Common myeloid progenitor, CD34-positive (primary cell): ENCODE results near the gene TMPRSS13.

Source experiments
- CTCF ChIA-PET: fragments of 350-600 bp; sonication (Branson Sonifier 250); formaldehyde crosslinking; loops from one replicate; lab custom pipeline; 2021; ENCODE audit warnings: antibody characterized with exemption; lab: Charles Lee
- POLR2A ChIA-PET: fragments of 350-600 bp; sonication (Branson Sonifier 250); formaldehyde crosslinking; loops from one replicate; lab custom pipeline; 2021; ENCODE audit warnings: antibody characterized with exemption; lab: Charles Lee
- DNase-seq, 3 donors: peaks; one replicate each; pipeline versions ENCODE4 v3.0.0 to v3.0.0-alpha.2; 2013
- H3K27ac ChIP-seq, 2 experiments: 1 replicate in 1 of 2; 2 replicates in 1 of 2; pipeline ENCODE4 v1.7.0; 2013; ENCODE audit warnings: inconsistent platforms in 2 of 2, low read length in 2 of 2, mild to moderate bottlenecking in 2 of 2, low read depth in 1 of 2, moderate library complexity in 1 of 2; ENCODE audit not compliant: severe bottlenecking in 2 of 2, insufficient read depth in 1 of 2, poor library complexity in 1 of 2
- H3K27me3 ChIP-seq, 5 experiments: replicated peaks in 2 of 5; 1 replicate in 3 of 5; 2 replicates in 2 of 5; pipeline versions ENCODE4 v1.6.1 to v1.7.0; 2013; ENCODE audit warnings: low read length in 4 of 5, mild to moderate bottlenecking in 2 of 5, moderate library complexity in 2 of 5, inconsistent platforms in 1 of 5; ENCODE audit not compliant: insufficient read depth in 5 of 5, control insufficient read depth in 4 of 5
- H3K36me3 ChIP-seq, 4 experiments: 1 replicate in 2 of 4; 2 replicates in 2 of 4; pipeline versions ENCODE4 v1.6.1 to v1.7.0; 2013; ENCODE audit warnings: low read length in 3 of 4, control low read depth in 1 of 4, mild to moderate bottlenecking in 1 of 4; ENCODE audit not compliant: control insufficient read depth in 4 of 4, insufficient read depth in 4 of 4
- H3K4me1 ChIP-seq, 4 experiments: 1 replicate in 3 of 4; 2 replicates in 1 of 4; pipeline versions ENCODE4 v1.6.1 to v1.7.1; 2013; ENCODE audit warnings: low read length in 3 of 4, mild to moderate bottlenecking in 3 of 4, control low read depth in 1 of 4, inconsistent platforms in 1 of 4, moderate library complexity in 1 of 4; ENCODE audit not compliant: control insufficient read depth in 4 of 4, insufficient read depth in 4 of 4; ENCODE audit errors: control extremely low read depth in 1 of 4
- H3K4me3 ChIP-seq, 7 experiments: 1 replicate in 4 of 7; 2 replicates in 3 of 7; pipeline versions ENCODE4 v1.5.1 to v1.7.0; 2013; ENCODE audit warnings: mild to moderate bottlenecking in 7 of 7, low read length in 6 of 7, moderate library complexity in 6 of 7, inconsistent platforms in 2 of 7, low read depth in 2 of 7, control low read depth in 1 of 7; ENCODE audit not compliant: insufficient read depth in 4 of 7, control insufficient read depth in 1 of 7; ENCODE audit errors: extremely low read depth in 1 of 7
- H3K9me3 ChIP-seq, 5 experiments: 1 replicate in 4 of 5; 2 replicates in 1 of 5; pipeline versions ENCODE4 v1.6.1 to v1.7.1; 2013; ENCODE audit warnings: low read length in 4 of 5, mild to moderate bottlenecking in 2 of 5, inconsistent platforms in 1 of 5, low read depth in 1 of 5, moderate library complexity in 1 of 5; ENCODE audit not compliant: control insufficient read depth in 4 of 5, insufficient read depth in 2 of 5; ENCODE audit errors: control extremely low read depth in 1 of 5
- WGBS: methylation state at CpG from one replicate; pipeline ENCODE4 v1.1.5; 2013; ENCODE audit not compliant: insufficient coverage; 5-methylcytosine and 5-hydroxymethylcytosine counted together

The TMPRSS13 gene

DNA sequence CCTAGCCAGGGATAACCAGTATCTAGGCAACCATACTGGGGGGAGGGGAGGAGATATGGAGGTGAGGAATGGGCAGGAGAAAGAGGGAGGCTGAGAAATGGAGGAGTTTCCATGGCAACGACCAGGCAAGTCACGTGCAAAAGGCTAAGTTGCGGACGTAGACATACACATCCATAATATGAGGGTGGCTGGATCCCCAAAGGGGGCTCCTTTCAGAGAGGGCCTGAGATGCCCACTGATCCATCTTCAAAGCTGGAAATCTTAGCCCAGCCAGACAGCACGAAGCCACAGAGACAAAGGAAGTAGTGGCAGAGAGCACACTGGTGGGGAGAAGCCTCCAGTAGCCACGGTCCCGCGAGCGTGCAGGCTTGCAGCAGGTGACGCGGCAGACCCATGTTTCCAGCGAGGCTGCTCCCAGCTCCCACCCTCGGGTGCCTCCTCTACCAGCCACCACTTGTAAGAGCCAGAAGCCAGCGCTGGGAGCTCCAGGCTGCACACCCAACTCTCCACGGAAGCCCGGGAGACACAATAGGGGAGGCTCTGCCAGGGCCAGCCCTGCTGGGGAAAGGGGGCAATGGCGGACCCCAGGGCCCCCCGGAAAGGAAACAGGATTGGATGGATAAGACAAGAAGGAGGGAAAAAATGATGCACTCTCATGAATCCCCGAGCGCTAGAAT lies 53.7 kb downstream of the TMPRSS13 start:
- Histone ChIP-seq H3K4me3 (peak overlapping the region; percentile 19 to 75 (median 66)), H3K27me3 (peaks cover 0 to 41% (median 13%) of the 10 kb centered on the region in 5 experiments)
- POLR2A ChIA-PET, result no interaction called here

DNA sequence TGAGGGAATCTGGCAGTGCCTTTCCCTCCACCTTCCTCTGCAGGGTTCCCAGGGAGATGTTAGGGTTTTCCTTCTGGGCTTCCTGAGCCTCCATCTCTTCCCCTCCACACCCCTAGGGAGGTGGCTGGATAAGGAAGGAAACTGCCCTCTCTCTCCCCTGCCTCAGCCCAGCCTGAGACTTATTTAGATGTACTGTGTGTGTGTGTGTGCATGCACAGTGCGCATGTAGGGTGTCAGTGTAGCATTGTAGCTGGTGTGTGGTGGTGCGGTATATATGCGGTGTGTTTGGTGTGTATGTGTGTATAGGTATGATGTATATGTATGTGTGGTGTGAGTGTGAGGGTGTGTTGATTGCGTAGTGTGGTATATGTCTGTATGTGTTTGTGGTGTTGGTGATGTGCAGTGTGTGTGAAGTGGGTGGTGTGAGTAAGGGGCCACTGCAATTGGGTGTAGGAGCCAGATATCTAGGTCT lies 54.3 kb downstream of the TMPRSS13 start:
- DNase-seq, result peak in 2 of 3 donors; percentile 16 to 26
- H3K4me3 ChIP-seq, result peak overlapping the region in 2 of 7 experiments; percentile 66 to 75
- 88% methylated on average over 3 of the region's 4 CpGs for WGBS
- peaks cover 0 to 41% (median 13%) of the 10 kb centered on the region in 5 experiments for H3K27me3 ChIP-seq
- no peaks in the 10 kb centered on the region for H3K9me3 ChIP-seq
- no peaks in the 10 kb centered on the region for H3K36me3 ChIP-seq
- ChIA-PET CTCF (interaction anchor here (1.8 kb wide), 1 partner anchor 30 kb away, joined by 5 read pairs; no protein-coding TSS in a partner anchor), POLR2A (no interaction called here)
- H3K4me1 ChIP-seq, result peaks cover 8 to 48% (median 46%) of the 10 kb centered on the region in 4 experiments
- H3K27ac ChIP-seq, result no peak overlapping the region

More for the DNA sequence above, 53.7 kb downstream of the TMPRSS13 start:
- Histone ChIP-seq H3K4me1 (peaks cover 8 to 48% (median 44%) of the 10 kb centered on the region in 4 experiments), H3K9me3 (no peaks in the 10 kb centered on the region), H3K27ac (no peak overlapping the region), H3K36me3 (no peaks in the 10 kb centered on the region)
- CTCF ChIA-PET, result interaction anchor here (1.4 to 1.8 kb wide), 2 partner anchors 13 to 29 kb away, joined by 4 to 5 read pairs; no protein-coding TSS in a partner anchor
- peak in 2 of 3 donors; percentile 43 to 56 for DNase-seq
- 2% methylated on average over 14 of the region's 20 CpGs for WGBS

GRCh38 chr11:117874253-117874909 lies 54.8 kb downstream of the TMPRSS13 start:
- H3K4me3 ChIP-seq, result peak overlapping the region in 5 of 7 experiments; percentile 6 to 63 (median 27)
- ChIA-PET POLR2A (no interaction called here), CTCF (interaction anchor here (2.5 kb wide), 1 partner anchor 30 kb away, joined by 7 read pairs; no protein-coding TSS in a partner anchor)
- WGBS, result 21% methylated on average over 6 of the region's 16 CpGs
- H3K9me3 ChIP-seq, result no peaks in the 10 kb centered on the region
- H3K27ac ChIP-seq, result no peak overlapping the region
- DNase-seq, result peak in 2 of 3 donors; percentile 9 to 13
- H3K4me1 ChIP-seq, result peaks cover 8 to 48% (median 47%) of the 10 kb centered on the region in 4 experiments
- H3K36me3 ChIP-seq, result no peaks in the 10 kb centered on the region
- H3K27me3 ChIP-seq, result peaks cover 0 to 37% (median 11%) of the 10 kb centered on the region in 5 experiments

- no peak for DNase-seq
- WGBS, result 90% methylated on average over 6 of the region's 8 CpGs
- Histone ChIP-seq H3K36me3 (no peaks in the 10 kb centered on the region), H3K4me3 (peak overlapping the region in 1 of 7 experiments; percentile 6), H3K9me3 (no peaks in the 10 kb centered on the region), H3K27me3 (peaks cover 0 to 32% (median 11%) of the 10 kb centered on the region in 5 experiments), H3K4me1 (peaks cover 8 to 48% (median 47%) of the 10 kb centered on the region in 4 experiments), H3K27ac (no peak overlapping the region)
- ChIA-PET POLR2A (no interaction called here), CTCF (interaction anchor here (1.4 to 2.5 kb wide), 2 partner anchors 7 to 30 kb away, joined by 3 to 7 read pairs; no protein-coding TSS in a partner anchor)
Measured at GRCh38 chr11:117873828-117874125, 55.4 kb downstream of the TMPRSS13 start.

- no peaks in the 10 kb centered on the region for H3K9me3 ChIP-seq
- peaks cover 8 to 48% (median 47%) of the 10 kb centered on the region in 4 experiments for H3K4me1 ChIP-seq
- H3K4me3 ChIP-seq, result peak overlapping the region in 1 of 7 experiments; percentile 23
- H3K27me3 ChIP-seq, result peaks cover 0 to 32% (median 11%) of the 10 kb centered on the region in 5 experiments
- peak; percentile 20 to 50 (median 46) for DNase-seq
- H3K27ac ChIP-seq, result no peak overlapping the region
- 83% methylated on average over 14 of the region's 15 CpGs for WGBS
- CTCF ChIA-PET, result interaction anchor here (0.9 to 2.5 kb wide), 3 partner anchors 8 to 31 kb away, joined by 3 to 7 read pairs (median 3); no protein-coding TSS in a partner anchor
- H3K36me3 ChIP-seq, result no peaks in the 10 kb centered on the region
- POLR2A ChIA-PET, result no interaction called here
Measured at GRCh38 chr11:117872975-117873827, 56.0 kb downstream of the TMPRSS13 start.

DNA sequence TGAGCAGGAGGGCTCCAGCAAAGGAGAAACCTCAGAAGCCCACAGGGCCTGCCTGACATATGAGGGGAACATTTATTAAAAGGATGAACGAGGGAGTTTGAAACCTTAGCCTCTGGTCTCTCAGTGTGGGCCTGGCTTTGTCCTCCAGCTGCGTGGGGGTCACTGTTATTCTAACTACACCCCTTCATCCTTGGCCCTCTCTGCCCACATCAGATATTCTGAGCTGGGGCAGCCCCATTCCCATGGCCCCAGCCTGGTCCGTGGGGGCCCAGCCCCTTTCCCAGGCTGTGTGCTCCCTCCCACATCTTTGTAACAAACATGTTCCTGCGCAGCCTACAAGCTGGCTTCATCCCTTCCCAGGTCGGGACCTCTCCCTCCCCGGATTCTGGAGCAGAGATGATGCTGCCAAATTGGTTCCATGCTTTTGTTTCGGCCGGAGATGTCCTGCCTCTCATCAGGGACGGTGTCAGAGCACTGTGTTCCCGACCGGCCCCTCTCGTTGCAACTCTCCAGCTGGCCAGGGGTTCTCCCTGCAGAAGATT lies 56.7 kb downstream of the TMPRSS13 start:
- CTCF ChIA-PET, result interaction anchor here (0.9 to 2.5 kb wide), 3 partner anchors 9 to 32 kb away, joined by 3 to 7 read pairs (median 3); no protein-coding TSS in a partner anchor
- H3K27me3 ChIP-seq, result peaks cover 0 to 25% (median 10%) of the 10 kb centered on the region in 5 experiments
- H3K4me1 ChIP-seq, result peaks cover 8 to 48% (median 47%) of the 10 kb centered on the region in 4 experiments
- no peak for DNase-seq
- no peaks in the 10 kb centered on the region for H3K36me3 ChIP-seq
- 88% methylated on average over 8 of the region's 12 CpGs for WGBS
- no peak overlapping the region for H3K27ac ChIP-seq
- H3K9me3 ChIP-seq, result no peaks in the 10 kb centered on the region
- H3K4me3 ChIP-seq, result peak overlapping the region in 1 of 7 experiments; percentile 23
- POLR2A ChIA-PET, result no interaction called here
